ENCODE data around the gene TTC23. TPM values are rescaled to one million over a fixed set of nuclear protein-coding genes. Genes with fewer than 3 reads are reported as not detected.

TTC23 gene
- total RNA-seq, 2 donors from 2014 or later = 6.2 to 26.4 TPM

- no peak for TF ChIP-seq POLR2A (IDR thresholded peaks at IDR 0.05)
- TF ChIP-seq CTCF (IDR thresholded peaks at IDR 0.05) = no peak
- Histone ChIP-seq H3K9me3 (no peaks in the 10 kb centered on the region), H3K4me3 (no peak overlapping the region), H3K36me3 (replicated peaks in 1 of 2; ENCODE audit: insufficient read depth in 1 of 2, low read depth in 2 of 2) (peaks cover 0 to 3% of the 10 kb centered on the region in 2 donors), H3K4me1 (no peaks in the 10 kb centered on the region), H3K27ac (no peak overlapping the region), H3K27me3 (no peaks in the 10 kb centered on the region)
- intact Hi-C loops (cut with DNase I) = no loop called here
- DNase-seq (no peak), ATAC-seq (no peak)
- WGBS, 2 donors = 81 to 88% methylated on average over 15 to 24 of the region's 25 CpGs
Observed at GRCh38 chr15:99131441-99132023, 117.8 kb downstream of the TTC23 start.

GRCh38 chr15:99130765-99131440 is 118.5 kb downstream of the TTC23 start:
- intact Hi-C loops (cut with DNase I) = no loop called here
- no peak overlapping the region for H3K4me3 ChIP-seq
- whole genome bisulfite sequencing, 2 donors = 91 to 93% methylated on average over 30 of the region's 30 CpGs
- peaks cover 0 to 2% of the 10 kb centered on the region in 2 donors for H3K36me3 ChIP-seq (replicated peaks in 1 of 2; ENCODE audit: insufficient read depth in 1 of 2, low read depth in 2 of 2)
- H3K9me3 ChIP-seq = no peaks in the 10 kb centered on the region
- H3K4me1 ChIP-seq = no peaks in the 10 kb centered on the region
- DNase-seq = no peak
- H3K27me3 ChIP-seq = no peaks in the 10 kb centered on the region
- no peak for ATAC-seq
- no peak for TF ChIP-seq POLR2A (IDR thresholded peaks at IDR 0.05)
- no peak for TF ChIP-seq CTCF (IDR thresholded peaks at IDR 0.05)
- H3K27ac ChIP-seq = no peak overlapping the region

DNA sequence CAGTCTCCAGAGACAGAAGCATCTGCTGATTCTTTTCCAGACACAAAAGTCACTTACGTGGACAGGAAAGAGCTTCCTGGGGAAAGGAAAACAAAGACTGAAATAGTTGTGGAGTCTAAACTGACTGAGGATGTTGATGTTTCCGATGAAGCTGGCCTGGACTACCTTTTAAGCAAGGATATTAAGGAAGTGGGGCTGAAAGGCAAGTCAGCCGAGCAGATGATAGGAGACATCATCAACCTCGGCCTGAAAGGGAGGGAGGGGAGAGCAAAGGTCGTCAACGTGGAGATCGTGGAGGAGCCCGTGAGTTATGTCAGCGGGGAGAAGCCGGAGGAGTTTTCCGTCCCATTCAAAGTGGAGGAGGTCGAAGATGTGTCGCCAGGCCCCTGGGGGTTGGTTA is 119.1 kb downstream of the TTC23 start:
- H3K27me3 ChIP-seq = no peaks in the 10 kb centered on the region
- H3K4me1 ChIP-seq = no peaks in the 10 kb centered on the region
- intact Hi-C loops (cut with DNase I) = no loop called here
- ATAC-seq (no peak), DNase-seq (no peak)
- H3K36me3 ChIP-seq (replicated peaks in 1 of 2; ENCODE audit: insufficient read depth in 1 of 2, low read depth in 2 of 2) = peaks cover 0 to 2% of the 10 kb centered on the region in 2 donors
- WGBS, 2 donors = 75 to 78% methylated on average over 13 of the region's 13 CpGs
- H3K4me3 ChIP-seq = no peak overlapping the region
- TF ChIP-seq CTCF (IDR thresholded peaks at IDR 0.05) (no peak), POLR2A (IDR thresholded peaks at IDR 0.05) (no peak)
- no peaks in the 10 kb centered on the region for H3K9me3 ChIP-seq
- H3K27ac ChIP-seq = no peak overlapping the region

- Histone ChIP-seq H3K36me3 (replicated peaks in 1 of 2; ENCODE audit: insufficient read depth in 1 of 2, low read depth in 2 of 2) (peaks cover 0 to 2% of the 10 kb centered on the region in 2 donors), H3K4me3 (no peak overlapping the region), H3K4me1 (no peaks in the 10 kb centered on the region), H3K9me3 (no peaks in the 10 kb centered on the region), H3K27ac (no peak overlapping the region), H3K27me3 (no peaks in the 10 kb centered on the region)
- intact Hi-C loops (cut with DNase I) = no loop called here
- ATAC-seq (no peak), DNase-seq (no peak)
- 79 to 91% methylated on average over 16 of the region's 16 CpGs for WGBS, 2 donors
- no peak for TF ChIP-seq CTCF (IDR thresholded peaks at IDR 0.05)
- TF ChIP-seq POLR2A (IDR thresholded peaks at IDR 0.05) = no peak
Observed at GRCh38 chr15:99129644-99130043, 119.7 kb downstream of the TTC23 start.

- Histone ChIP-seq H3K27me3 (no peaks in the 10 kb centered on the region), H3K36me3 (replicated peaks in 1 of 2; ENCODE audit: insufficient read depth in 1 of 2, low read depth in 2 of 2) (peaks cover 0 to 2% of the 10 kb centered on the region in 2 donors), H3K4me1 (peaks cover 12% of the 10 kb centered on the region), H3K4me3 (no peak overlapping the region), H3K27ac (no peak overlapping the region), H3K9me3 (no peaks in the 10 kb centered on the region)
- intact Hi-C loops (cut with DNase I) = no loop called here
- WGBS, 2 donors = 92 to 95% methylated on average over 5 to 6 of the region's 6 CpGs
- ATAC-seq = no peak
- no peak for DNase-seq
- no peak for TF ChIP-seq CTCF (IDR thresholded peaks at IDR 0.05)
- no peak for TF ChIP-seq POLR2A (IDR thresholded peaks at IDR 0.05)
Observed at GRCh38 chr15:99128411-99128810, 121.0 kb downstream of the TTC23 start.
